DND-41 (cell line): Measurements from ENCODE around the gene SYTL2.

ENCODE experiments used
- ATAC-seq: fragments of 200-7000 bp; cut with Tn5 transposase; 3 replicates; pipeline ENCODE4 v1.9.1; 2021; ENCODE audit warnings: low read depth; ENCODE audit not compliant: insufficient read depth
- DNase-seq: peaks from one replicate; pipeline ENCODE4 v3.0.0-alpha.2; 2020
- H2AFZ ChIP-seq: 2 replicates; pipeline ENCODE4 v1.6.0; 2012; ENCODE audit warnings: low read depth, low read length
- H3K27ac ChIP-seq: 2 replicates; pipeline ENCODE4 v1.5.1; 2012; ENCODE audit warnings: low read length, inconsistent platforms
- H3K27me3 ChIP-seq: fragments of 200-600 bp; sonication (generic); 2 replicates; pipeline ENCODE4 v1.6.0; 2012; ENCODE audit warnings: low read length, mild to moderate bottlenecking, inconsistent platforms; ENCODE audit not compliant: insufficient read depth, poor library complexity
- H3K36me3 ChIP-seq: 2 replicates; pipeline ENCODE4 v1.5.1; 2012; ENCODE audit warnings: low read length, inconsistent platforms; ENCODE audit not compliant: insufficient read depth
- H3K4me1 ChIP-seq: 2 replicates; pipeline ENCODE4 v1.5.1; 2012; ENCODE audit warnings: mild to moderate bottlenecking, low read length; ENCODE audit not compliant: insufficient read depth
- H3K4me2 ChIP-seq: 2 replicates; pipeline ENCODE4 v1.6.0; 2012; ENCODE audit warnings: mild to moderate bottlenecking, moderate library complexity, low read length, inconsistent platforms; ENCODE audit not compliant: insufficient read depth
- H3K4me3 ChIP-seq, 2 experiments: fragments of 200-600 bp in 1 of 2; shearing (Covaris generic) in 1 of 2; 2 replicates each; pipeline ENCODE4 v1.5.1; 2012 to 2016; ENCODE audit warnings: inconsistent platforms in 2 of 2, low read length in 2 of 2, mild to moderate bottlenecking in 2 of 2, low read depth in 1 of 2, moderate library complexity in 1 of 2
- H3K79me2 ChIP-seq: 2 replicates; pipeline ENCODE4 v1.6.0; 2012; ENCODE audit warnings: low read length, inconsistent platforms; ENCODE audit not compliant: insufficient read depth
- H3K9ac ChIP-seq: 2 replicates; pipeline ENCODE4 v1.6.0; 2012; ENCODE audit warnings: low read depth, mild to moderate bottlenecking, inconsistent platforms, low read length, moderate library complexity
- H3K9me3 ChIP-seq: 2 replicates; pipeline ENCODE4 v1.5.1; 2012; ENCODE audit warnings: low read length, moderate library complexity, mild to moderate bottlenecking, inconsistent platforms; ENCODE audit not compliant: insufficient read depth, severe bottlenecking
- H4K20me1 ChIP-seq: 2 replicates; pipeline ENCODE4 v1.6.0; 2012; ENCODE audit warnings: low read length; ENCODE audit not compliant: insufficient read depth
- CTCF ChIP-seq: IDR thresholded peaks from 2 replicates; pipeline ENCODE4 v1.5.1; 2012; ENCODE audit warnings: borderline replicate concordance, low read length, moderate library complexity, mild to moderate bottlenecking; ENCODE audit not compliant: poor library complexity, severe bottlenecking; ENCODE audit errors: extremely low read depth
- EZH2 ChIP-seq: IDR thresholded peaks from 3 replicates; pipeline ENCODE4 v1.6.1; 2012; ENCODE audit warnings: borderline replicate concordance, low read depth, mild to moderate bottlenecking, moderate library complexity, low read length, inconsistent platforms; ENCODE audit not compliant: severe bottlenecking

The SYTL2 gene

GRCh38 chr11:85732965-85733364, 78.0 kb downstream of the SYTL2 start:
- Histone ChIP-seq H3K4me2 (no peak overlapping the region), H3K4me3 (no peak overlapping the region), H3K27me3 (peaks cover 32% of the 10 kb centered on the region), H2AFZ (no peak overlapping the region), H4K20me1 (peaks cover 8% of the 10 kb centered on the region; the same call in 1 of the 2 replicates), H3K9me3 (no peaks in the 10 kb centered on the region), H3K4me1 (no peaks in the 10 kb centered on the region), H3K36me3 (no peaks in the 10 kb centered on the region), H3K79me2 (no peaks in the 10 kb centered on the region), H3K9ac (no peak overlapping the region), H3K27ac (no peak overlapping the region)
- no peak for ATAC-seq
- no peak for DNase-seq
- TF ChIP-seq EZH2 = no peak
- TF ChIP-seq CTCF = no peak

GRCh38 chr11:85726381-85726780, 84.6 kb downstream of the SYTL2 start:
- Histone ChIP-seq H3K4me3 (no peak overlapping the region), H4K20me1 (no peaks in the 10 kb centered on the region), H3K36me3 (no peaks in the 10 kb centered on the region), H3K4me2 (no peak overlapping the region), H3K4me1 (no peaks in the 10 kb centered on the region), H3K27me3 (peaks cover 47% of the 10 kb centered on the region), H3K9me3 (no peaks in the 10 kb centered on the region), H2AFZ (no peak overlapping the region), H3K79me2 (no peaks in the 10 kb centered on the region), H3K9ac (no peak overlapping the region), H3K27ac (no peak overlapping the region)
- DNase-seq = no peak
- no peak for TF ChIP-seq CTCF
- TF ChIP-seq EZH2 = no peak
- ATAC-seq = no peak

GRCh38 chr11:85725510-85726258, 85.3 kb downstream of the SYTL2 start:
- Histone ChIP-seq H3K4me3 (no peak overlapping the region), H3K79me2 (no peaks in the 10 kb centered on the region), H3K27me3 (peaks cover 47% of the 10 kb centered on the region), H3K4me2 (no peak overlapping the region), H4K20me1 (no peaks in the 10 kb centered on the region), H3K9me3 (no peaks in the 10 kb centered on the region), H3K4me1 (no peaks in the 10 kb centered on the region), H3K36me3 (no peaks in the 10 kb centered on the region), H3K9ac (no peak overlapping the region), H3K27ac (no peak overlapping the region), H2AFZ (no peak overlapping the region)
- ATAC-seq (no peak), DNase-seq (no peak)
- TF ChIP-seq EZH2 = no peak
- no peak for TF ChIP-seq CTCF
